K562 (cell line): ENCODE results near the gene CENPQ. TPM values are rescaled to one million over a fixed set of nuclear protein-coding genes. Genes with fewer than 3 reads are reported as not detected.

ENCODE experiments used
- ATF4 ChIP-seq: fragments of 450-650 bp; formaldehyde crosslinking; IDR thresholded peaks from 2 replicates; pipeline ENCODE4 v1.4.0; 2022; ENCODE audit warnings: mild to moderate bottlenecking, moderate library complexity
- ESRRA ChIP-seq: fragments of 450-650 bp; IDR thresholded peaks from 2 replicates; pipeline ENCODE4 v1.6.1; 2014; ENCODE audit warnings: low read depth, mild to moderate bottlenecking, moderate library complexity, borderline replicate concordance
- FOXA1 ChIP-seq: fragments of 450-650 bp; IDR thresholded peaks from 2 replicates; pipeline ENCODE4 v1.6.1; 2016; ENCODE audit warnings: mild to moderate bottlenecking, borderline replicate concordance
- HEY1 ChIP-seq: fragments of 250-450 bp; sonication (Bioruptor Pico); IDR thresholded peaks from 2 replicates; pipeline ENCODE4 v1.5.0; 2020; ENCODE audit warnings: mild to moderate bottlenecking, moderate library complexity, borderline replicate concordance
- IFI16 ChIP-seq: fragments of 250-450 bp; sonication (Bioruptor Pico); IDR thresholded peaks from 2 replicates; pipeline ENCODE4 v2.1.2; 2022; ENCODE audit warnings: mild to moderate bottlenecking, inconsistent platforms
- IRF1 ChIP-seq: sonication (generic); formaldehyde crosslinking; IDR thresholded peaks from 2 replicates; pipeline ENCODE4 v1.8.0; 2022; ENCODE audit warnings: missing genetic modification reagents, mild to moderate bottlenecking, borderline replicate concordance
- PML ChIP-seq: IDR thresholded peaks from 2 replicates; pipeline ENCODE4 v1.6.1; 2012; ENCODE audit warnings: low read length, inconsistent platforms
- RB1 ChIP-seq: fragments of 450-650 bp; IDR thresholded peaks from 2 replicates; pipeline ENCODE4 v1.6.1; 2017; ENCODE audit warnings: low read depth, mild to moderate bottlenecking
- REST ChIP-seq, 2 experiments: fragments of 450-650 bp; formaldehyde crosslinking in 1 of 2; IDR thresholded peaks; 2 replicates each; pipeline versions ENCODE4 v1.4.0 to v1.6.1; 2014 to 2020; ENCODE audit warnings: mild to moderate bottlenecking in 2 of 2, borderline replicate concordance in 1 of 2, low read depth in 1 of 2
- TAF7 ChIP-seq: fragments of 450-650 bp; IDR thresholded peaks from 2 replicates; pipeline ENCODE4 v1.6.1; 2016; ENCODE audit warnings: missing genetic modification characterization, missing compliant biosample characterization
- ZNF398 ChIP-seq: fragments of 250-450 bp; sonication (Bioruptor Pico); IDR thresholded peaks from 2 replicates; pipeline ENCODE4 v1.8.0; 2021; ENCODE audit warnings: moderate library complexity, mild to moderate bottlenecking, inconsistent platforms
- polyA plus RNA-seq, 8 experiments: library from polyadenylated mRNA; depleted of rRNA in 4 of 8; stranded (reverse) in 5 of 8; unstranded in 3 of 8; fragments of >200 nt; fragmentation: Nextera tagmentation in 2 of 8; fragmentation: Illumina TruSeq in 1 of 8; extraction: Ambion mirVana in 2 of 8; extraction: Trizol in 1 of 8; gene quantifications; 2 replicates each; pipeline versions ENCODE4 v1.2.1 to v1.2.3, GENCODE V29; 2011 to 2014; ENCODE audit warnings: inconsistent platforms in 1 of 8, missing spikeins in 1 of 8
- total RNA-seq, 7 experiments: library from RNA; depleted of rRNA in 6 of 7; stranded (reverse); fragments of >200 nt in 6 of 7; fragmentation: Illumina TruSeq in 2 of 7; extraction: Trizol in 2 of 7; gene quantifications; 2 replicates each; pipeline versions ENCODE4 v1.2.1 to v1.2.3, GENCODE V29; 2011 to 2021; ENCODE audit warnings: low replicate concordance in 1 of 7
- TF ChIP-seq, protein P1 (sequence below): sonication (generic); formaldehyde crosslinking; IDR thresholded peaks from 2 replicates; pipeline ENCODE4 v1.8.1; 2022; ENCODE audit warnings: missing genetic modification reagents
- TF ChIP-seq, protein P2 (sequence below): fragments of 250-450 bp; sonication (Bioruptor Pico); IDR thresholded peaks from 2 replicates; pipeline ENCODE4 v1.6.1; 2021; ENCODE audit warnings: mild to moderate bottlenecking

The CENPQ gene
- total and polyA plus RNA-seq, 9 of the 15 experiments (the other 6 are each of a cell fraction or from before 2014, with no cell fraction given) = 12.7 to 48.3 (median 26.4) TPM

GRCh38 chr6:49462927-49463611 is at the start of gene CENPQ, which contains the start of gene MMUT (continued):
- TF ChIP-seq REST (IDR thresholded peaks at IDR 0.05; ENCODE audit: borderline replicate concordance) (peak; percentile 79), REST (CRISPR knock-in tag; IDR thresholded peaks at IDR 0.05; ENCODE audit: low read depth) (no peak), PML (peak; percentile 78), IFI16 (CRISPR knock-in tag) (no peak), IRF1 (0 out of 2 replicates have a peak, but pooled peaks have one; percentile 67), TAF7 (tag) (peak; percentile 82), ATF4 (CRISPR knock-in tag) (no peak), RB1 (no peak; the same call in 1 of the 2 replicates), ZNF398 (CRISPR knock-in tag) (no peak), ESRRA (peak; percentile 81; the same call in 1 of the 2 replicates), HEY1 (CRISPR knock-in tag) (no peak), FOXA1 (no peak)
- TF ChIP-seq, protein P1, sequence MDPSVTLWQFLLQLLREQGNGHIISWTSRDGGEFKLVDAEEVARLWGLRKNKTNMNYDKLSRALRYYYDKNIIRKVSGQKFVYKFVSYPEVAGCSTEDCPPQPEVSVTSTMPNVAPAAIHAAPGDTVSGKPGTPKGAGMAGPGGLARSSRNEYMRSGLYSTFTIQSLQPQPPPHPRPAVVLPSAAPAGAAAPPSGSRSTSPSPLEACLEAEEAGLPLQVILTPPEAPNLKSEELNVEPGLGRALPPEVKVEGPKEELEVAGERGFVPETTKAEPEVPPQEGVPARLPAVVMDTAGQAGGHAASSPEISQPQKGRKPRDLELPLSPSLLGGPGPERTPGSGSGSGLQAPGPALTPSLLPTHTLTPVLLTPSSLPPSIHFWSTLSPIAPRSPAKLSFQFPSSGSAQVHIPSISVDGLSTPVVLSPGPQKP (CRISPR knock-in tag) = no peak
- TF ChIP-seq, protein P2, sequence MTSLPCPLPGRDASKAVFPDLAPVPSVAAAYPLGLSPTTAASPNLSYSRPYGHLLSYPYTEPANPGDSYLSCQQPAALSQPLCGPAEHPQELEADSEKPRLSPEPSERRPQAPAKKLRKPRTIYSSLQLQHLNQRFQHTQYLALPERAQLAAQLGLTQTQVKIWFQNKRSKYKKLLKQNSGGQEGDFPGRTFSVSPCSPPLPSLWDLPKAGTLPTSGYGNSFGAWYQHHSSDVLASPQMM = no peak
